GM23338 (cell line): Measurements from ENCODE around the gene ZNF747. TPM values are rescaled to one million over a fixed set of nuclear protein-coding genes. Genes with fewer than 3 reads are reported as not detected.

Experiments
- ATAC-seq: fragments of 200-7000 bp; cut with Tn5 transposase; 3 replicates; pipeline ENCODE4 v1.9.1; 2020
- DNase-seq: peaks from one replicate; pipeline ENCODE4 v3.0.0-alpha.2; 2015; ENCODE audit warnings: low spot score
- H2AFZ ChIP-seq: fragments of 200-600 bp; sonication (generic); 2 replicates; pipeline ENCODE4 v1.8.0; 2016; ENCODE audit warnings: antibody characterized with exemption, mild to moderate bottlenecking, moderate library complexity
- H3F3A ChIP-seq: fragments of 200-600 bp; sonication (generic); replicated peaks from 2 replicates; pipeline ENCODE4 v1.8.0; 2017; ENCODE audit warnings: antibody characterized with exemption, mixed run types, low read depth
- H3K27ac ChIP-seq: fragments of 200-600 bp; sonication (generic); 2 replicates; pipeline ENCODE4 v1.6.1; 2016; ENCODE audit warnings: low read depth
- H3K27me3 ChIP-seq: fragments of 200-600 bp; sonication (generic); 2 replicates; pipeline ENCODE4 v1.8.0; 2016; ENCODE audit warnings: mild to moderate bottlenecking, mixed run types, moderate library complexity; ENCODE audit not compliant: insufficient read depth
- H3K36me3 ChIP-seq: fragments of 200-600 bp; sonication (generic); 2 replicates; pipeline ENCODE4 v1.8.0; 2016; ENCODE audit warnings: mild to moderate bottlenecking; ENCODE audit not compliant: insufficient read depth
- H3K4me1 ChIP-seq: fragments of 200-600 bp; sonication (generic); 2 replicates; pipeline ENCODE4 v1.8.0; 2016; ENCODE audit warnings: mild to moderate bottlenecking, moderate library complexity; ENCODE audit not compliant: insufficient read depth
- H3K4me2 ChIP-seq: fragments of 200-600 bp; sonication (generic); 2 replicates; pipeline ENCODE4 v1.7.1; 2017; ENCODE audit warnings: mixed run types
- H3K4me3 ChIP-seq: fragments of 200-600 bp; sonication (generic); 2 replicates; pipeline ENCODE4 v1.6.1; 2016; ENCODE audit warnings: mixed run types
- H3K79me2 ChIP-seq: fragments of 200-600 bp; sonication (generic); replicated peaks from 2 replicates; pipeline ENCODE4 v1.8.0; 2017; ENCODE audit warnings: mild to moderate bottlenecking; ENCODE audit not compliant: insufficient read depth
- H3K9me2 ChIP-seq: fragments of 200-600 bp; sonication (generic); 2 replicates; pipeline ENCODE4 v1.8.0; 2017; ENCODE audit not compliant: insufficient read depth
- H4K20me1 ChIP-seq: fragments of 200-600 bp; sonication (generic); replicated peaks from 2 replicates; pipeline ENCODE4 v1.8.0; 2017; ENCODE audit warnings: mild to moderate bottlenecking; ENCODE audit not compliant: insufficient read depth
- H3K27ac Mint-ChIP-seq: 2 replicates; pipeline ENCODE4 v1.8.0; 2020; ENCODE audit warnings: inconsistent platforms, mild to moderate bottlenecking, moderate library complexity, mixed read lengths
- H3K27me3 Mint-ChIP-seq: 3 replicates; pipeline ENCODE4 v1.8.0; 2022; ENCODE audit warnings: low read depth, mild to moderate bottlenecking, moderate library complexity, mixed read lengths, inconsistent platforms; ENCODE audit not compliant: insufficient read depth, poor library complexity
- H3K36me3 Mint-ChIP-seq: 3 replicates; pipeline ENCODE4 v1.8.0; 2021; ENCODE audit warnings: low read depth, mild to moderate bottlenecking, inconsistent platforms, moderate library complexity, mixed read lengths
- H3K4me1 Mint-ChIP-seq: 3 replicates; pipeline ENCODE4 v1.8.0; 2020; ENCODE audit warnings: mild to moderate bottlenecking, inconsistent platforms, mixed read lengths
- H3K4me3 Mint-ChIP-seq: 3 replicates; pipeline ENCODE4 v1.8.0; 2021; ENCODE audit warnings: moderate library complexity, mild to moderate bottlenecking, inconsistent platforms, mixed read lengths
- H3K9me3 Mint-ChIP-seq: 3 replicates; pipeline ENCODE4 v1.8.0; 2020; ENCODE audit warnings: moderate library complexity, mild to moderate bottlenecking, inconsistent platforms, mixed read lengths
- EZH2 ChIP-seq: fragments of 200-600 bp; sonication (generic); IDR thresholded peaks from one replicate; pipeline ENCODE4 v1.8.0; 2017; ENCODE audit warnings: antibody characterized with exemption, mild to moderate bottlenecking, low read depth; ENCODE audit not compliant: unreplicated experiment
- EZH2phosphoT487 ChIP-seq: fragments of 200-600 bp; sonication (generic); IDR thresholded peaks from one replicate; pipeline ENCODE4 v1.8.1; 2018; ENCODE audit warnings: antibody characterized with exemption; ENCODE audit not compliant: unreplicated experiment
- JUNB ChIP-seq: IDR thresholded peaks from one replicate; pipeline ENCODE4 v1.6.1; 2016; ENCODE audit warnings: antibody characterized with exemption; ENCODE audit not compliant: unreplicated experiment
- NANOG ChIP-seq: IDR thresholded peaks from 2 replicates; pipeline ENCODE4 v1.6.1; 2016; ENCODE audit warnings: antibody characterized with exemption, borderline replicate concordance
- POLR2AphosphoS5 ChIP-seq: IDR thresholded peaks from 2 replicates; pipeline ENCODE4 v1.6.1; 2016; ENCODE audit warnings: antibody characterized with exemption, low read depth
- STAT1 ChIP-seq: IDR thresholded peaks from one replicate; pipeline ENCODE4 v1.6.1; 2016; ENCODE audit warnings: antibody characterized with exemption; ENCODE audit not compliant: unreplicated experiment
- ZNF331 ChIP-seq: fragments of 250-450 bp; sonication (Bioruptor Pico); IDR thresholded peaks from 2 replicates; pipeline ENCODE4 v1.5.0; 2020; ENCODE audit warnings: low read depth, mild to moderate bottlenecking, moderate library complexity
- ZNF462 ChIP-seq: fragments of 250-450 bp; sonication (Bioruptor Pico); IDR thresholded peaks from 2 replicates; pipeline ENCODE4 v1.5.0; 2020; ENCODE audit warnings: mild to moderate bottlenecking, moderate library complexity
- polyA plus RNA-seq: library from polyadenylated mRNA; unstranded; fragments of >200 nt; fragmentation: Nextera tagmentation; extraction: Ambion mirVana; gene quantifications from 2 replicates; pipeline ENCODE4 v1.2.1, GENCODE V29; 2016
- total RNA-seq: library from RNA; depleted of rRNA; stranded (reverse); fragments of >200 nt; shearing (Covaris generic); gene quantifications from 2 replicates; pipeline ENCODE4 v1.2.3, GENCODE V29; 2014

The ZNF747 gene
- total and polyA plus RNA-seq, 2 experiments from 2014 or later = 4.2 to 12.6 TPM

GRCh38 chr16:30491229-30491628, 43.4 kb downstream of the ZNF747 start (continued):
- TF ChIP-seq ZNF462 (CRISPR knock-in tag) (no peak), POLR2AphosphoS5 (no peak), JUNB (no peak), NANOG (no peak)

- no peak overlapping the region for H3K4me2 ChIP-seq
- H3K4me1 Mint-ChIP-seq = peaks cover 9% of the 10 kb centered on the region
- no peaks in the 10 kb centered on the region for H3K36me3 Mint-ChIP-seq
- H3K27ac Mint-ChIP-seq = no peak overlapping the region; the same call in 1 of the 2 replicates
- no peak overlapping the region for H3K27ac ChIP-seq
- no peaks in the 10 kb centered on the region for H3K9me2 ChIP-seq
- H3F3A ChIP-seq = no peaks in the 10 kb centered on the region
- H3K4me3 Mint-ChIP-seq = no peak overlapping the region
- H2AFZ ChIP-seq = peak overlapping the region; percentile 74
- H3K4me1 ChIP-seq = no peaks in the 10 kb centered on the region
- no peaks in the 10 kb centered on the region for H3K9me3 Mint-ChIP-seq
- no peaks in the 10 kb centered on the region for H4K20me1 ChIP-seq
- no peaks in the 10 kb centered on the region for H3K27me3 ChIP-seq
- H3K79me2 ChIP-seq = no peaks in the 10 kb centered on the region
- ATAC-seq (no peak), DNase-seq (no peak)
- H3K27me3 Mint-ChIP-seq = peaks cover 2% of the 10 kb centered on the region
- no peak overlapping the region for H3K4me3 ChIP-seq
- no peaks in the 10 kb centered on the region for H3K36me3 ChIP-seq
- no peak for TF ChIP-seq POLR2AphosphoS5
- no peak for TF ChIP-seq NANOG
- no peak for TF ChIP-seq EZH2phosphoT487
- no peak for TF ChIP-seq ZNF331 (CRISPR knock-in tag)
- no peak for TF ChIP-seq ZNF462 (CRISPR knock-in tag)
- no peak for TF ChIP-seq EZH2
- no peak for TF ChIP-seq STAT1
Observed at GRCh38 chr16:30490210-30490609, 44.4 kb downstream of the ZNF747 start.
